SK-N-SH (cell line): ENCODE data around the gene MAGI3. TPM values are rescaled to one million over a fixed set of nuclear protein-coding genes. Genes with fewer than 3 reads are reported as not detected.

ENCODE experiments used
- CTCF ChIA-PET: fragments of 300-600, 350-600 bp; formaldehyde crosslinking; extraction: SDS; loops from one replicate; lab custom pipeline; 2021; lab: Yijun Ruan, JAX
- POLR2A ChIA-PET: fragments of 350-600 bp; sonication (Branson Sonifier 250); formaldehyde crosslinking; extraction: SDS; loops from one replicate; lab custom pipeline; 2020; ENCODE audit warnings: antibody characterized with exemption, inconsistent platforms; lab: Yijun Ruan, JAX
- DNase-seq: peaks from one replicate; pipeline ENCODE4 v3.0.0; 2012
- H2AFZ ChIP-seq: fragments of 200-600 bp; sonication (generic); 2 replicates; pipeline ENCODE4 v1.8.1; 2016; ENCODE audit warnings: antibody characterized with exemption, mild to moderate bottlenecking, low read depth
- H3F3A ChIP-seq: fragments of 200-600 bp; sonication (generic); replicated peaks from 2 replicates; pipeline ENCODE3; 2016; ENCODE audit warnings: antibody characterized with exemption, mild to moderate bottlenecking; ENCODE audit not compliant: insufficient read depth
- H3K27ac ChIP-seq, 2 experiments: fragments of 200-500 bp in 1 of 2; fragments of 200-600 bp in 1 of 2; sonication (Bioruptor generic) in 1 of 2; sonication (generic), shearing (Covaris generic) in 1 of 2; 2 replicates each; pipeline versions ENCODE4 v1.5.1 to v1.6.1; 2014 to 2016; ENCODE audit warnings: low read depth in 2 of 2, inconsistent platforms in 1 of 2, low read length in 1 of 2, mild to moderate bottlenecking in 1 of 2, mixed read lengths in 1 of 2
- H3K27me3 ChIP-seq: fragments of 200-600 bp; sonication (generic), shearing (Covaris generic); 2 replicates; pipeline ENCODE4 v1.6.1; 2016; ENCODE audit warnings: mixed run types; ENCODE audit not compliant: insufficient read depth
- H3K36me3 ChIP-seq, 2 experiments: fragments of 200-500 bp in 1 of 2; fragments of 200-600 bp in 1 of 2; sonication (Bioruptor generic) in 1 of 2; sonication (generic) in 1 of 2; replicated peaks in 1 of 2; 2 replicates each; pipeline versions ENCODE3 to v1.5.1; 2014 to 2016; ENCODE audit warnings: low read length in 1 of 2, mild to moderate bottlenecking in 1 of 2; ENCODE audit not compliant: insufficient read depth in 2 of 2, control insufficient read depth in 1 of 2
- H3K4me1 ChIP-seq, 2 experiments: fragments of 200-500 bp in 1 of 2; fragments of 200-600 bp in 1 of 2; sonication (Bioruptor generic) in 1 of 2; sonication (generic), shearing (Covaris generic) in 1 of 2; 2 replicates each; pipeline versions ENCODE4 v1.5.1 to v1.6.1; 2014 to 2016; ENCODE audit warnings: low read depth in 1 of 2, low read length in 1 of 2, mixed run types in 1 of 2; ENCODE audit not compliant: insufficient read depth in 2 of 2, control insufficient read depth in 1 of 2
- H3K4me2 ChIP-seq: fragments of 200-600 bp; sonication (generic), shearing (Covaris generic); 2 replicates; pipeline ENCODE4 v1.6.1; 2017; ENCODE audit warnings: mixed run types
- H3K4me3 ChIP-seq, 2 experiments: fragments of 200-500 bp in 1 of 2; fragments of 200-600 bp in 1 of 2; sonication (Bioruptor generic) in 1 of 2; sonication (generic), shearing (Covaris generic) in 1 of 2; 2 replicates each; pipeline versions ENCODE4 v1.5.1 to v1.8.1; 2014 to 2016; ENCODE audit warnings: low read depth in 2 of 2, inconsistent platforms in 1 of 2, low read length in 1 of 2, mild to moderate bottlenecking in 1 of 2, mixed read lengths in 1 of 2, moderate library complexity in 1 of 2
- H3K79me2 ChIP-seq: fragments of 200-600 bp; sonication (generic); 2 replicates; pipeline ENCODE4 v1.8.1; 2017; ENCODE audit warnings: mild to moderate bottlenecking; ENCODE audit not compliant: insufficient read depth
- H3K9ac ChIP-seq: fragments of 200-600 bp; sonication (generic); 2 replicates; pipeline ENCODE4 v1.6.1; 2017; ENCODE audit warnings: mixed run types
- H3K9me2 ChIP-seq: fragments of 200-600 bp; sonication (generic); 2 replicates; pipeline ENCODE4 v1.6.1; 2017; ENCODE audit warnings: mixed run types
- H3K9me3 ChIP-seq: fragments of 200-600 bp; sonication (generic); 2 replicates; pipeline ENCODE4 v1.6.1; 2017; ENCODE audit warnings: mixed run types, mild to moderate bottlenecking, moderate library complexity
- H4K20me1 ChIP-seq: fragments of 200-600 bp; sonication (generic); 2 replicates; pipeline ENCODE4 v1.6.1; 2017; ENCODE audit warnings: mild to moderate bottlenecking, mixed run types; ENCODE audit not compliant: insufficient read depth
- EZH2phosphoT487 ChIP-seq: fragments of 200-600 bp; sonication (generic); IDR thresholded peaks from 2 replicates; pipeline ENCODE4 v1.6.1; 2017; ENCODE audit warnings: low read depth, mixed run types, mild to moderate bottlenecking, antibody characterized with exemption, moderate library complexity, borderline replicate concordance
- FOSL2 ChIP-seq: IDR thresholded peaks from 2 replicates; pipeline ENCODE4 v1.4.0; 2012; ENCODE audit warnings: low read depth, mild to moderate bottlenecking, moderate library complexity, borderline replicate concordance
- FOXM1 ChIP-seq: IDR thresholded peaks from 2 replicates; pipeline ENCODE4 v1.4.0; 2012; ENCODE audit warnings: low read depth, mild to moderate bottlenecking
- GABPA ChIP-seq: IDR thresholded peaks from 2 replicates; pipeline ENCODE4 v1.4.0; 2012; ENCODE audit warnings: low read depth, mild to moderate bottlenecking
- GATA2 ChIP-seq: sonication (generic); formaldehyde crosslinking; IDR thresholded peaks from 2 replicates; pipeline ENCODE4 v1.5.0; 2020; ENCODE audit warnings: mild to moderate bottlenecking, missing genetic modification reagents
- JUND ChIP-seq: IDR thresholded peaks from 2 replicates; pipeline ENCODE4 v1.4.0; 2012
- MXI1 ChIP-seq: IDR thresholded peaks from 2 replicates; pipeline ENCODE4 v1.6.1; 2012; ENCODE audit warnings: mild to moderate bottlenecking, low read depth, low read length, improper control_type of control experiment
- NRF1 ChIP-seq: IDR thresholded peaks from 2 replicates; pipeline ENCODE4 v1.6.1; 2012; ENCODE audit warnings: low read depth, mild to moderate bottlenecking, low read length
- POLR2AphosphoS5 ChIP-seq: IDR thresholded peaks from 2 replicates; pipeline ENCODE4 v1.6.1; 2012; ENCODE audit warnings: low read depth, low read length
- RFX5 ChIP-seq: IDR thresholded peaks from 2 replicates; pipeline ENCODE4 v1.6.1; 2012; ENCODE audit warnings: mild to moderate bottlenecking, improper control_type of control experiment, low read length
- RXRA ChIP-seq: IDR thresholded peaks from 2 replicates; pipeline ENCODE4 v1.4.0; 2012; ENCODE audit warnings: low read depth, mild to moderate bottlenecking, borderline replicate concordance
- SIN3A ChIP-seq: IDR thresholded peaks from 2 replicates; pipeline ENCODE4 v1.6.1; 2012; ENCODE audit warnings: low read depth, mild to moderate bottlenecking, low read length, moderate library complexity, borderline replicate concordance
- SMC3 ChIP-seq: IDR thresholded peaks from 2 replicates; pipeline ENCODE4 v1.6.1; 2012; ENCODE audit warnings: low read depth, low read length, improper control_type of control experiment
- YY1 ChIP-seq: IDR thresholded peaks from 2 replicates; pipeline ENCODE4 v1.4.0; 2012; ENCODE audit warnings: low read depth, mild to moderate bottlenecking
- WGBS: methylation state at CpG from one replicate; pipeline ENCODE4 v1.1.6; 2017; ENCODE audit warnings: low lambda C conversion rate; 5-methylcytosine and 5-hydroxymethylcytosine counted together
- polyA plus RNA-seq, 3 experiments: library from polyadenylated mRNA; depleted of rRNA; stranded (reverse); fragments of >200 nt; gene quantifications; 2 replicates each; pipeline ENCODE4 v1.2.3, GENCODE V29; 2012
- TF ChIP-seq, protein P1 (sequence below): fragments of 150-350 bp; IDR thresholded peaks from 2 replicates; pipeline ENCODE4 v1.6.1; 2017; ENCODE audit warnings: antibody characterized with exemption, low read length, low read depth, borderline replicate concordance
- TF ChIP-seq, protein P2 (sequence below): IDR thresholded peaks from 2 replicates; pipeline ENCODE4 v1.4.0; 2012; ENCODE audit warnings: low read depth
- TF ChIP-seq, protein P3 (sequence below): IDR thresholded peaks from 2 replicates; pipeline ENCODE4 v1.4.0; 2012; ENCODE audit warnings: low read depth, borderline replicate concordance
- TF ChIP-seq, protein P4 (sequence below): fragments of 150-350 bp; IDR thresholded peaks from 2 replicates; pipeline ENCODE4 v1.6.1; 2016; ENCODE audit warnings: mild to moderate bottlenecking, low read depth, low read length

MAGI3 gene
- polyA plus RNA-seq, 1 of the 3 experiments (the other 2 are of a cell fraction) = 2.9 TPM

DNA sequence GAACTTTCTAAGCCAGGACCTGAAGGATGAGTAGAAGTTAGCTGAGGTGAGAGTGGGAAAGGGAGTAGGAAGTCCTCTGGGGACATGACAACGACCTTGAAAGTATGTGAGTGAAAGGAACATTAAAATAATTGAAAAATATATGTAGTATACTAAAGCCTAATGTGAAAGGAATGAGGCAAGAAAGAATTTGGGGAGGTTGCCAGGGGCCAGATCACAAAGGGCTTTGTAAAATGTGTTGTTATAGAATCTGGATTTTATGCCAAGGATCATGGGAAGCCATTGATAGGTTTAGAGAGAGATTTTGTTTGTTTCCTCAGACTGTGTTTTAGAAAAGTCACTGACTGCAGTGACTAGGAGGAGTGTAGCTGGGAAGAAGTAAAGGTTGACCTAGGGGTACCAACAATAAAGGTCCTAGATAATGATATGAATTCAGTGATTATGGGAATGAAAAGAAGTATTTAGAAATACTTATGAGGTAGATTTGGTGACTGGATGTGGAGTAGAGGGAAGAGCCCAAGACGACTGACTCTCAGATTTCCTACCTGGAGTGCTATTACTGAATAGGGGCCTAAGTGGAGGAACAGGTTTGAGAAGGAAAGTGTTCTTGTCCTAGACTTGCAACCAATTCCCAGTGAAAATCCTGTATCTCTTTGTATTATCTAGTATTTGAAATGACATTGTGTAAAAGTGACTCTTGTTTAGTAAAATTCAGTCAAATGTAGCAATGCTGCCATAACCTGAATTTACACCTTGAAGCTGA is 189.1 kb downstream of the MAGI3 start:
- Histone ChIP-seq H3K4me1 (peaks cover 0 to 4% of the 10 kb centered on the region in 2 experiments; a peak in 2 of 4 replicates), H3K9me2 (0 out of 2 replicates have a peak, but pooled peaks cover 3% of the 10 kb centered on the region), H3K27ac (no peak overlapping the region; a peak in 1 of 4 replicates), H3K4me3 (no peak overlapping the region), H3K9ac (no peak overlapping the region), H3K4me2 (no peak overlapping the region), H3F3A (peaks cover 3% of the 10 kb centered on the region), H3K9me3 (no peaks in the 10 kb centered on the region), H3K79me2 (peaks cover 15% of the 10 kb centered on the region), H4K20me1 (no peaks in the 10 kb centered on the region), H2AFZ (no peak overlapping the region), H3K27me3 (no peaks in the 10 kb centered on the region), H3K36me3 (peaks cover 11 to 17% of the 10 kb centered on the region in 2 experiments)
- TF ChIP-seq GABPA (no peak), GATA2 (CRISPR knock-in tag) (no peak), FOXM1 (no peak), MXI1 (no peak), NRF1 (no peak), RFX5 (no peak), POLR2AphosphoS5 (no peak), SIN3A (no peak), FOSL2 (no peak), EZH2phosphoT487 (no peak), JUND (no peak), RXRA (no peak), YY1 (no peak), SMC3 (no peak)
- TF ChIP-seq, protein P1, sequence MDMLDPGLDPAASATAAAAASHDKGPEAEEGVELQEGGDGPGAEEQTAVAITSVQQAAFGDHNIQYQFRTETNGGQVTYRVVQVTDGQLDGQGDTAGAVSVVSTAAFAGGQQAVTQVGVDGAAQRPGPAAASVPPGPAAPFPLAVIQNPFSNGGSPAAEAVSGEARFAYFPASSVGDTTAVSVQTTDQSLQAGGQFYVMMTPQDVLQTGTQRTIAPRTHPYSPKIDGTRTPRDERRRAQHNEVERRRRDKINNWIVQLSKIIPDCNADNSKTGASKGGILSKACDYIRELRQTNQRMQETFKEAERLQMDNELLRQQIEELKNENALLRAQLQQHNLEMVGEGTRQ = no peak
- TF ChIP-seq, protein P2, sequence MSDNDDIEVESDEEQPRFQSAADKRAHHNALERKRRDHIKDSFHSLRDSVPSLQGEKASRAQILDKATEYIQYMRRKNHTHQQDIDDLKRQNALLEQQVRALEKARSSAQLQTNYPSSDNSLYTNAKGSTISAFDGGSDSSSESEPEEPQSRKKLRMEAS = no peak
- TF ChIP-seq, protein P3, sequence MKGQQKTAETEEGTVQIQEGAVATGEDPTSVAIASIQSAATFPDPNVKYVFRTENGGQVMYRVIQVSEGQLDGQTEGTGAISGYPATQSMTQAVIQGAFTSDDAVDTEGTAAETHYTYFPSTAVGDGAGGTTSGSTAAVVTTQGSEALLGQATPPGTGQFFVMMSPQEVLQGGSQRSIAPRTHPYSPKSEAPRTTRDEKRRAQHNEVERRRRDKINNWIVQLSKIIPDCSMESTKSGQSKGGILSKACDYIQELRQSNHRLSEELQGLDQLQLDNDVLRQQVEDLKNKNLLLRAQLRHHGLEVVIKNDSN = no peak
- TF ChIP-seq, protein P4, sequence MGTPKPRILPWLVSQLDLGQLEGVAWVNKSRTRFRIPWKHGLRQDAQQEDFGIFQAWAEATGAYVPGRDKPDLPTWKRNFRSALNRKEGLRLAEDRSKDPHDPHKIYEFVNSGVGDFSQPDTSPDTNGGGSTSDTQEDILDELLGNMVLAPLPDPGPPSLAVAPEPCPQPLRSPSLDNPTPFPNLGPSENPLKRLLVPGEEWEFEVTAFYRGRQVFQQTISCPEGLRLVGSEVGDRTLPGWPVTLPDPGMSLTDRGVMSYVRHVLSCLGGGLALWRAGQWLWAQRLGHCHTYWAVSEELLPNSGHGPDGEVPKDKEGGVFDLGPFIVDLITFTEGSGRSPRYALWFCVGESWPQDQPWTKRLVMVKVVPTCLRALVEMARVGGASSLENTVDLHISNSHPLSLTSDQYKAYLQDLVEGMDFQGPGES = no peak
- DNase-seq = no peak
- CTCF ChIA-PET = no interaction called here
- WGBS = 97% methylated on average over 2 of the region's 2 CpGs
- POLR2A ChIA-PET = no interaction called here
